GM12864 (cell line): ENCODE data around the gene ZNF746.
A peak's percentile ranks its signal among the peaks of the same experiment; 100 is the strongest.

Experiments
- DNase-seq: peaks from one replicate; pipeline ENCODE4 v3.0.0-alpha.2; 2011; ENCODE audit warnings: low read depth
- H3K4me3 ChIP-seq: 2 replicates; pipeline ENCODE4 v1.5.1; 2011; ENCODE audit warnings: mild to moderate bottlenecking, low read depth, low read length, control low read depth
- CTCF ChIP-seq: IDR thresholded peaks from 2 replicates; pipeline ENCODE4 v1.5.1; 2011; ENCODE audit warnings: low read depth, mild to moderate bottlenecking, moderate library complexity, low read length, control low read depth, inconsistent platforms; ENCODE audit errors: missing control alignments

ZNF746 gene

GRCh38 chr7:149476791-149477190, 20.8 kb downstream of the ZNF746 start:
- no peak for TF ChIP-seq CTCF
- DNase-seq, result no peak
- no peak overlapping the region for H3K4me3 ChIP-seq

- TF ChIP-seq CTCF, result no peak
- no peak for DNase-seq
- H3K4me3 ChIP-seq, result no peak overlapping the region
These were observed 22.2 kb downstream of the ZNF746 start for GRCh38 chr7:149475121-149476045.

- peak; percentile 4 for TF ChIP-seq CTCF
- H3K4me3 ChIP-seq, result no peak overlapping the region
- DNase-seq, result no peak
These were observed 23.1 kb downstream of the ZNF746 start for GRCh38 chr7:149474309-149475120.

GRCh38 chr7:149473251-149473650, 24.4 kb downstream of the ZNF746 start:
- no peak overlapping the region for H3K4me3 ChIP-seq
- no peak for DNase-seq
- TF ChIP-seq CTCF, result no peak

- no peak for DNase-seq
- no peak for TF ChIP-seq CTCF
- H3K4me3 ChIP-seq, result no peak overlapping the region
These were observed 26.2 kb downstream of the ZNF746 start for GRCh38 chr7:149471289-149471953.

- no peak for TF ChIP-seq CTCF
- H3K4me3 ChIP-seq, result no peak overlapping the region
- DNase-seq, result no peak
These were observed 27.8 kb downstream of the ZNF746 start for GRCh38 chr7:149469806-149470205.
